Left cardiac atrium (tissue), 4 donors: ENCODE measurements around the gene SCARB1. TPM values are rescaled to one million over a fixed set of nuclear protein-coding genes. Genes with fewer than 3 reads are reported as not detected.

ENCODE experiments used
- ATAC-seq, 2 donors: fragments of 200-7000 bp; cut with Tn5 transposase; one replicate each; pipeline ENCODE4 v1.9.1; 2020; ENCODE audit warnings: mild to moderate bottlenecking in 2 of 2, moderate library complexity in 2 of 2
- DNase-seq: peaks from one replicate; pipeline ENCODE4 v3.0.0-alpha.2; 2020
- intact Hi-C, 2 donors: fragments of 100-400 bp; cut with DNase I; formaldehyde crosslinking; loops; one replicate each; pipeline versions ENCODE4 v1.14.1 to v1.15.1; 2022 to 2023
- total RNA-seq, 2 donors: library from RNA; stranded (reverse); fragmentation: NEBNext Ultra II Directional; extraction: Animal tissue kit (Norgen Biotek cat#: 25700); gene quantifications; one replicate each; pipeline ENCODE4 v1.2.1, GENCODE V29; 2021
- donor health status: DM: no; HTN: yes; CAD: no.
- donor health status: DM: no; HTN: yes; CAD: no; lungs with severe emphysema.
- donor health status: DM: yes; HTN: yes; CAD: no.
- donor health status: Dilated cardiomyopathy.

SCARB1 gene
- total RNA-seq, 2 donors from 2014 or later: 26.2 to 31.3 TPM

- DNase-seq: no peak
- intact Hi-C loops: no loop called here
- ATAC-seq: no peak
Observed at GRCh38 chr12:124758266-124759220, 105.1 kb downstream of the SCARB1 start.

GRCh38 chr12:124757329-124757728 is 106.3 kb downstream of the SCARB1 start:
- intact Hi-C loops: no loop called here
- ATAC-seq: no peak
- no peak for DNase-seq

- intact Hi-C loops: no loop called here
- DNase-seq: no peak
- no peak for ATAC-seq
Observed at GRCh38 chr12:124756760-124757159, 106.9 kb downstream of the SCARB1 start.

GRCh38 chr12:124756166-124756565 is 107.5 kb downstream of the SCARB1 start:
- intact Hi-C loops: no loop called here
- no peak for DNase-seq

GRCh38 chr12:124755801-124756148 is 107.9 kb downstream of the SCARB1 start:
- intact Hi-C loops: no loop called here
- DNase-seq (no peak), ATAC-seq (no peak)

More at GRCh38 chr12:124756166-124756565, 107.5 kb downstream of the SCARB1 start:
- ATAC-seq: no peak

GRCh38 chr12:124754949-124755800 is 108.5 kb downstream of the SCARB1 start:
- intact Hi-C loops: no loop called here
- peak; percentile 88 for DNase-seq
- peak; percentile 91 to 92 for ATAC-seq

- ATAC-seq (no peak), DNase-seq (no peak)
- intact Hi-C loops: no loop called here
Observed at GRCh38 chr12:124754491-124754890, 109.2 kb downstream of the SCARB1 start.

- intact Hi-C loops: no loop called here
- DNase-seq (no peak), ATAC-seq (no peak)
Observed at GRCh38 chr12:124753993-124754392, 109.7 kb downstream of the SCARB1 start.

- intact Hi-C loops: no loop called here
- DNase-seq: no peak
- ATAC-seq: no peak
Observed at GRCh38 chr12:124753228-124753591, 110.5 kb downstream of the SCARB1 start.

- ATAC-seq (peak; percentile 1 to 20), DNase-seq (no peak)
- intact Hi-C loops: no loop called here
Observed at GRCh38 chr12:124752437-124753227, 111.0 kb downstream of the SCARB1 start.

GRCh38 chr12:124751654-124752355 is 111.9 kb downstream of the SCARB1 start:
- ATAC-seq: no peak
- intact Hi-C loops: no loop called here
- DNase-seq: no peak

- ATAC-seq (no peak), DNase-seq (no peak)
- intact Hi-C loops: no loop called here
Observed at GRCh38 chr12:124750787-124751471, 112.7 kb downstream of the SCARB1 start.

GRCh38 chr12:124750149-124750656 is 113.5 kb downstream of the SCARB1 start:
- intact Hi-C loops: no loop called here
- no peak for DNase-seq

GRCh38 chr12:124749725-124750124 is 113.9 kb downstream of the SCARB1 start:
- intact Hi-C loops: loop anchor here (5.0 to 10.0 kb wide), 2 partner anchors 65 to 182 kb away; partner anchors contain the start of gene NCOR2 (in 1 of the 2)
- no peak for DNase-seq
- no peak for ATAC-seq

More at GRCh38 chr12:124750149-124750656, 113.5 kb downstream of the SCARB1 start:
- ATAC-seq: no peak

GRCh38 chr12:124747426-124748161 is 116.1 kb downstream of the SCARB1 start:
- ATAC-seq (no peak), DNase-seq (no peak)
- intact Hi-C loops: loop anchor here (5.0 to 10.0 kb wide), 2 partner anchors 63 to 180 kb away; partner anchors contain the start of gene NCOR2 (in 1 of the 2)

GRCh38 chr12:124746649-124747425 is 116.8 kb downstream of the SCARB1 start:
- DNase-seq: no peak
- no peak for ATAC-seq
- intact Hi-C loops: loop anchor here (5.0 to 10.0 kb wide), 2 partner anchors 62 to 180 kb away; partner anchors contain the start of gene NCOR2 (in 1 of the 2)
